ENCODE data around the gene TRIOBP. TPM values are rescaled to one million over a fixed set of nuclear protein-coding genes. Genes with fewer than 3 reads are reported as not detected.
"Not testable (repeated sequence)": the region's sequence is repeated elsewhere in the genome, so short reads cannot be mapped to it uniquely, and the experiment has no call there.

The TRIOBP gene
- total RNA-seq, 1 donor from 2014 or later: 40.3 TPM

- Histone ChIP-seq H3K36me3 (ENCODE audit: control insufficient read depth, insufficient read depth, low read length) (no peaks in the 10 kb centered on the region), H3K27me3 (ENCODE audit: control insufficient read depth, insufficient read depth, low read length) (no peaks in the 10 kb centered on the region), H3K4me3 (ENCODE audit: low read depth, low read length) (no peak overlapping the region)
- no peak for DNase-seq (ENCODE audit: low read depth)
- FAIRE-seq: no peak
- TF ChIP-seq, protein P1, sequence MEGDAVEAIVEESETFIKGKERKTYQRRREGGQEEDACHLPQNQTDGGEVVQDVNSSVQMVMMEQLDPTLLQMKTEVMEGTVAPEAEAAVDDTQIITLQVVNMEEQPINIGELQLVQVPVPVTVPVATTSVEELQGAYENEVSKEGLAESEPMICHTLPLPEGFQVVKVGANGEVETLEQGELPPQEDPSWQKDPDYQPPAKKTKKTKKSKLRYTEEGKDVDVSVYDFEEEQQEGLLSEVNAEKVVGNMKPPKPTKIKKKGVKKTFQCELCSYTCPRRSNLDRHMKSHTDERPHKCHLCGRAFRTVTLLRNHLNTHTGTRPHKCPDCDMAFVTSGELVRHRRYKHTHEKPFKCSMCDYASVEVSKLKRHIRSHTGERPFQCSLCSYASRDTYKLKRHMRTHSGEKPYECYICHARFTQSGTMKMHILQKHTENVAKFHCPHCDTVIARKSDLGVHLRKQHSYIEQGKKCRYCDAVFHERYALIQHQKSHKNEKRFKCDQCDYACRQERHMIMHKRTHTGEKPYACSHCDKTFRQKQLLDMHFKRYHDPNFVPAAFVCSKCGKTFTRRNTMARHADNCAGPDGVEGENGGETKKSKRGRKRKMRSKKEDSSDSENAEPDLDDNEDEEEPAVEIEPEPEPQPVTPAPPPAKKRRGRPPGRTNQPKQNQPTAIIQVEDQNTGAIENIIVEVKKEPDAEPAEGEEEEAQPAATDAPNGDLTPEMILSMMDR (IDR thresholded peaks at IDR 0.05; ENCODE audit: insufficient read depth, low read length, severe bottlenecking): no peak
Measured at GRCh38 chr22:37790234-37790633, 93.4 kb downstream of the TRIOBP start.

DNA sequence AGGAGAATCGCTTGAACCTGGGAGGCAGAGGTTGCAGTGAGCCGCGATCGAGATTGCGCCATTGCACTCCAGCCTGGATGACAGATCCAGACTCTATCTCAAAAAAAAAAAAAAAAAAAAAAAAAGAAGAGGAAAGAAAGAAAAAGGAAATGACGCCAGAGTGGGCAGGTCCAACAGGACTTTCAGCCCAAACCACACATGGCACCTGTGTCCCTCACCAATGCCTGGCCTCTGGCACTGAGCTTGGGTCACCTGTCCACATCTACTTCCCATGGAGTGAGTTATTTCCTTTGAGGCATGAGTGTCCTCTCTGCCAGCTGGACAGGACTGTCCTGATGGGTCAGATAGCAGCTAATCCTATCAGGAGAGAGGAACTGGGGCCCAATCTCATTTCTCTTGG is 95.6 kb downstream of the TRIOBP start:
- no peaks in the 10 kb centered on the region for H3K27me3 ChIP-seq (ENCODE audit: control insufficient read depth, insufficient read depth, low read length)
- no peaks in the 10 kb centered on the region for H3K36me3 ChIP-seq (ENCODE audit: control insufficient read depth, insufficient read depth, low read length)
- DNase-seq (ENCODE audit: low read depth) (no peak), FAIRE-seq (no peak)
- TF ChIP-seq, protein P1 (IDR thresholded peaks at IDR 0.05; ENCODE audit: insufficient read depth, low read length, severe bottlenecking): no peak
- no peak overlapping the region for H3K4me3 ChIP-seq (ENCODE audit: low read depth, low read length)

DNA sequence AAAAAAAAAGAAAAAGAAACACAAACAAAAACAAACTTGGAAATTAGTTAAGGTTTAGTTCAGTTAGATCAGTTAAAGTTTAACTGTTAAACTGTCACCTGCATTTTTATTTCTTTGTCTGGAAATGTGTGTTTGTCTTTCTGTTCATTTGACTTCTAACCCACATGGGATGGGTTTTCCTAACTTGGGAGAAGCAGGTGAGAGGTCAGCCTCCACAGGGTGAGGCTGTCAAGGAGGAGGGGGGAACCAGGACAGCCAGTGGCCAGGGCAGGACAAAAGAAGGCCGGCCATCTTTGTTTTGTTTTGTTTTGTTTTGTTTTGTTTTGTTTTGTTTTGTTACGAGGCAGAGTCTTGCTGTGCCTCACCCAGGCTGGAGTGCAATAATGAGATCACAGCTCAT is 97.5 kb downstream of the TRIOBP start:
- FAIRE-seq (no peak), DNase-seq (ENCODE audit: low read depth) (no peak)
- Histone ChIP-seq H3K36me3 (ENCODE audit: control insufficient read depth, insufficient read depth, low read length) (no peaks in the 10 kb centered on the region), H3K4me3 (ENCODE audit: low read depth, low read length) (no peak overlapping the region), H3K27me3 (ENCODE audit: control insufficient read depth, insufficient read depth, low read length) (no peaks in the 10 kb centered on the region)
- TF ChIP-seq, protein P1 (IDR thresholded peaks at IDR 0.05; ENCODE audit: insufficient read depth, low read length, severe bottlenecking): no peak

DNA sequence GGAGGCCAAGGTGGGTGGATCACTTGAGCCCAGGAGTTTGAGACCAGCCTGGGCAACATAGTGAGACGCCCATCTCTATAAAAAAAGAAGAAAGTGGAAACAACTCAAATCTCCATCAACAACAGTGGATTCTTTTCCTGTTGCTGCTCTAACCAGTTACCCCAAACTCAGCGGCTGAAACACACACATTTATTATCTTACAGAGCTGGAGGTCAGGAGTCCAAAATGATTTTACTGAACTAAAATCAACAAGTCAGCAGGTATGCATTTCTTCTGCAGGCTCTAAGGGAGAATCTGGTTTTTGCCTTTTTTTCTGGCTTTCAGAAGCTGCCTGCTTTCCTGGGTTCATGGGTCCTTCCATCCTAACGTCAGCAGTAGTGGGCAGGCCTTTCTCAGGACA is 99.2 kb downstream of the TRIOBP start:
- H3K4me3 ChIP-seq (ENCODE audit: low read depth, low read length): no peak overlapping the region
- TF ChIP-seq, protein P1 (IDR thresholded peaks at IDR 0.05; ENCODE audit: insufficient read depth, low read length, severe bottlenecking): no peak
- FAIRE-seq (no peak), DNase-seq (ENCODE audit: low read depth) (no peak)
- H3K36me3 ChIP-seq (ENCODE audit: control insufficient read depth, insufficient read depth, low read length): no peaks in the 10 kb centered on the region
- no peaks in the 10 kb centered on the region for H3K27me3 ChIP-seq (ENCODE audit: control insufficient read depth, insufficient read depth, low read length)

DNA sequence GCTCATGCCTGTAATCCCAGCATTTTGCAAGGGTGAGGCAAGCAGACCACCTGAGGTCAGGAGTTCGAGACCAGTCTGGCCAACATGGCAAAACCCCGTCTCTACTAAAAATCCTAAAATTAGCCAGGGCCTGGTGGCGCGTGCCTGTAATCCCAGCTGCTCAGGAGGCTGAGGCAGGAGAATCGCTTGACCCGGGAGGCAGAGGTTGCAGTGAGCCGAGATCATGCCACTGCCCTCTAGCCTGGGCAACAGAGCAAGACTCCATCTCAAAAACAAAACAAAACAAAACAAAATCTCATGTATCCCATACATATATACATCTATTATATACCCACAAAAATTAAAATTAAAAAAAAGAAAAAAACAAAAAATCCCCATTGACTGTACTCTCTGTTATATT is 100.4 kb downstream of the TRIOBP start:
- not testable (repeated sequence) for H3K27me3 ChIP-seq (ENCODE audit: control insufficient read depth, insufficient read depth, low read length); H3K4me3 ChIP-seq (ENCODE audit: low read depth, low read length); DNase-seq (ENCODE audit: low read depth); H3K36me3 ChIP-seq (ENCODE audit: control insufficient read depth, insufficient read depth, low read length); FAIRE-seq

GRCh38 chr22:37797874-37798500 is 101.1 kb downstream of the TRIOBP start:
- H3K4me3 ChIP-seq (ENCODE audit: low read depth, low read length): no peak overlapping the region
- no peaks in the 10 kb centered on the region for H3K36me3 ChIP-seq (ENCODE audit: control insufficient read depth, insufficient read depth, low read length)
- TF ChIP-seq, protein P1 (IDR thresholded peaks at IDR 0.05; ENCODE audit: insufficient read depth, low read length, severe bottlenecking): no peak
- no peak for DNase-seq (ENCODE audit: low read depth)
- no peak for FAIRE-seq
- H3K27me3 ChIP-seq (ENCODE audit: control insufficient read depth, insufficient read depth, low read length): no peaks in the 10 kb centered on the region

GRCh38 chr22:37799979-37800378 is 103.1 kb downstream of the TRIOBP start:
- not testable (repeated sequence) for FAIRE-seq; DNase-seq (ENCODE audit: low read depth); H3K36me3 ChIP-seq (ENCODE audit: control insufficient read depth, insufficient read depth, low read length); H3K27me3 ChIP-seq (ENCODE audit: control insufficient read depth, insufficient read depth, low read length); H3K4me3 ChIP-seq (ENCODE audit: low read depth, low read length)

Measured in bronchial epithelial cell (primary cell).